ENCODE results near the gene APAF1.

The APAF1 gene

DNA sequence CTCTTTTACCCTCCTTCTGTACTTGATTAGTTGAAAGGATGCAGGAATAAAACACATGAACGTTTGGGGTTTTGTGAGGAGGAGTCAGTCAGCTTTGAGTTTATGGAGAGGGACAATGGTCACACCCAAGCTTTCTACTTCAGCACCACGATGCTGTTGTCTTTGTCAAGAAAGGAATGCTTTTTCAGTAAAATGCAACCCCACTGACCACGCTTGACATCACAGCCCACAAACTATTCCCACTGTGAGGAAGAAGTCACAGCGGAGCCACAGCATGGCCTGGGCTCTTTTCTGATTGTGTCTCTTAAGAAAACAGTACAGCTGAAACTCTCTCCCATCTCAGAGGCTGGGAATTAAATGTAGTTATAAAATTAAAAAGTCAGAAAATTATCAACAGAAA is 135.2 kb downstream of the APAF1 start:
- DNase-seq (ENCODE audit: low read depth): peak; percentile 45
- in situ Hi-C loops (cut with HindIII; ENCODE audit: low sequenced_read_pairs): no loop called here
- H3K4me3 ChIP-seq (ENCODE audit: low read depth, low read length): no peak overlapping the region
- TF ChIP-seq, protein P1, sequence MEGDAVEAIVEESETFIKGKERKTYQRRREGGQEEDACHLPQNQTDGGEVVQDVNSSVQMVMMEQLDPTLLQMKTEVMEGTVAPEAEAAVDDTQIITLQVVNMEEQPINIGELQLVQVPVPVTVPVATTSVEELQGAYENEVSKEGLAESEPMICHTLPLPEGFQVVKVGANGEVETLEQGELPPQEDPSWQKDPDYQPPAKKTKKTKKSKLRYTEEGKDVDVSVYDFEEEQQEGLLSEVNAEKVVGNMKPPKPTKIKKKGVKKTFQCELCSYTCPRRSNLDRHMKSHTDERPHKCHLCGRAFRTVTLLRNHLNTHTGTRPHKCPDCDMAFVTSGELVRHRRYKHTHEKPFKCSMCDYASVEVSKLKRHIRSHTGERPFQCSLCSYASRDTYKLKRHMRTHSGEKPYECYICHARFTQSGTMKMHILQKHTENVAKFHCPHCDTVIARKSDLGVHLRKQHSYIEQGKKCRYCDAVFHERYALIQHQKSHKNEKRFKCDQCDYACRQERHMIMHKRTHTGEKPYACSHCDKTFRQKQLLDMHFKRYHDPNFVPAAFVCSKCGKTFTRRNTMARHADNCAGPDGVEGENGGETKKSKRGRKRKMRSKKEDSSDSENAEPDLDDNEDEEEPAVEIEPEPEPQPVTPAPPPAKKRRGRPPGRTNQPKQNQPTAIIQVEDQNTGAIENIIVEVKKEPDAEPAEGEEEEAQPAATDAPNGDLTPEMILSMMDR (IDR thresholded peaks at IDR 0.05; ENCODE audit: low read depth, low read length, missing control alignments): no peak

DNA sequence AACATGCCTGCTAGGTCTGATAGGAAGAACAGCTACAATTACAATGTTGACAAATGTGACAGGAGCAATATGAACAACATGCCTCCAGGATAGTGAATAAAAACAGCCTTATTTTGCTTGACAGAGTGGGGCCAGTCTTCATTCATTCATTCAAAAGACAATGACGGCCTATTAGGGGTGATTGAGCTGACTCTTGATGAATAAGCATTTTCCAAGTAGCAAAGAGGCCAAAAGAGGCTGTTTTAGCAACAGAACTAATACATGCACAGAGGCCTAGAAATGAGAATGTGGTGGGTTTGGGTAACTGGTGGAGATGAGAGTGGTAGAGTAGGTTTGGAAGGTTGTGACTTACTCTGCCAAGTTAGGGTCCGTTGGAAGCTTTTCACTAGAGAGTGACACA is 138.3 kb downstream of the APAF1 start:
- H3K4me3 ChIP-seq (ENCODE audit: low read depth, low read length): no peak overlapping the region
- DNase-seq (ENCODE audit: low read depth): no peak
- in situ Hi-C loops (cut with HindIII; ENCODE audit: low sequenced_read_pairs): no loop called here
- TF ChIP-seq, protein P1 (IDR thresholded peaks at IDR 0.05; ENCODE audit: low read depth, low read length, missing control alignments): no peak

Measured in astrocyte of the cerebellum (primary cell).